Kidney epithelial cell (primary cell): ENCODE data around the gene LCAT. TPM values are rescaled to one million over a fixed set of nuclear protein-coding genes. Genes with fewer than 3 reads are reported as not detected.
A peak's percentile ranks its signal among the peaks of the same experiment; 100 is the strongest.

Source experiments
- DNase-seq: peaks from one replicate; pipeline ENCODE4 v3.0.0-alpha.2; 2010; ENCODE audit warnings: low read depth
- H3K27me3 ChIP-seq: 2 replicates; pipeline ENCODE4 v1.6.0; 2011; ENCODE audit warnings: low read length; ENCODE audit not compliant: control insufficient read depth, insufficient read depth
- H3K36me3 ChIP-seq: 2 replicates; pipeline ENCODE4 v1.5.1; 2011; ENCODE audit warnings: low read length; ENCODE audit not compliant: control insufficient read depth, insufficient read depth
- H3K4me3 ChIP-seq: 2 replicates; pipeline ENCODE4 v1.5.1; 2011; ENCODE audit warnings: low read depth, mild to moderate bottlenecking, control low read depth, low read length
- total RNA-seq: library from RNA; depleted of rRNA; stranded (reverse); fragments of >200 nt; gene quantifications from 2 replicates; pipeline ENCODE4 v1.2.3, GENCODE V29; 2015
- TF ChIP-seq, protein P1 (sequence below): IDR thresholded peaks from 2 replicates; pipeline ENCODE4 v1.5.1; 2011; ENCODE audit warnings: mild to moderate bottlenecking, moderate library complexity, low read length, control low read depth, inconsistent platforms; ENCODE audit not compliant: insufficient read depth, poor library complexity, severe bottlenecking

The LCAT gene
- total RNA-seq, 1 donor from 2014 or later: 3.7 TPM

DNA sequence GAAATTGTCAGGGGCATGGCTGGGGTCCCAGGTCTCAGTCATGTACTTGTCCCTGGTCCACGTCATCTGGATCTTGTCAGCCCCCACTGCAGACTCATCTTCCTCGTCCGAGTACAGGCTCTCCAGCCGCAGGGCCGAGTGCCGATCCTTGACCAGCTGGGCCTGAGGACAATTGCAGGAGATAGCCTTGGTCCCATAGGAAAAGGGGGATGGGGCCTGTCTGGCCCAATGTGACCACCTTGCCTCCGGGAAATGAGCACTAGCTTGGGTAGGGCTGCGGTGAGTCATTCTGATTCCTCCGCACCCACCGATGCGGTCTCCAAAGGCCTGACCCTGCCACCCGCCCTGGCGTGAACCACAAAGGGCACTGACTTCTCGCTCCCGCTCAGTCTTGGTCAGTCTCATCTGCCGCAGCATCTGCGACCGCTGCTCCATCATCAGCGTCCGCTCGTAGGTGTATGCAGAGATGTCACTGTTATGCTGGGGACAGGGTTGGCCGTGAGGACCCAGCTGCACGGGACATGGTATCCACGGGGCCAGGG is 1.5 kb upstream of the LCAT start:
- TF ChIP-seq, protein P1, sequence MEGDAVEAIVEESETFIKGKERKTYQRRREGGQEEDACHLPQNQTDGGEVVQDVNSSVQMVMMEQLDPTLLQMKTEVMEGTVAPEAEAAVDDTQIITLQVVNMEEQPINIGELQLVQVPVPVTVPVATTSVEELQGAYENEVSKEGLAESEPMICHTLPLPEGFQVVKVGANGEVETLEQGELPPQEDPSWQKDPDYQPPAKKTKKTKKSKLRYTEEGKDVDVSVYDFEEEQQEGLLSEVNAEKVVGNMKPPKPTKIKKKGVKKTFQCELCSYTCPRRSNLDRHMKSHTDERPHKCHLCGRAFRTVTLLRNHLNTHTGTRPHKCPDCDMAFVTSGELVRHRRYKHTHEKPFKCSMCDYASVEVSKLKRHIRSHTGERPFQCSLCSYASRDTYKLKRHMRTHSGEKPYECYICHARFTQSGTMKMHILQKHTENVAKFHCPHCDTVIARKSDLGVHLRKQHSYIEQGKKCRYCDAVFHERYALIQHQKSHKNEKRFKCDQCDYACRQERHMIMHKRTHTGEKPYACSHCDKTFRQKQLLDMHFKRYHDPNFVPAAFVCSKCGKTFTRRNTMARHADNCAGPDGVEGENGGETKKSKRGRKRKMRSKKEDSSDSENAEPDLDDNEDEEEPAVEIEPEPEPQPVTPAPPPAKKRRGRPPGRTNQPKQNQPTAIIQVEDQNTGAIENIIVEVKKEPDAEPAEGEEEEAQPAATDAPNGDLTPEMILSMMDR: no peak
- Histone ChIP-seq H3K27me3 (no peaks in the 10 kb centered on the region), H3K36me3 (peaks cover 1% of the 10 kb centered on the region), H3K4me3 (no peak overlapping the region)
- no peak for DNase-seq

DNA sequence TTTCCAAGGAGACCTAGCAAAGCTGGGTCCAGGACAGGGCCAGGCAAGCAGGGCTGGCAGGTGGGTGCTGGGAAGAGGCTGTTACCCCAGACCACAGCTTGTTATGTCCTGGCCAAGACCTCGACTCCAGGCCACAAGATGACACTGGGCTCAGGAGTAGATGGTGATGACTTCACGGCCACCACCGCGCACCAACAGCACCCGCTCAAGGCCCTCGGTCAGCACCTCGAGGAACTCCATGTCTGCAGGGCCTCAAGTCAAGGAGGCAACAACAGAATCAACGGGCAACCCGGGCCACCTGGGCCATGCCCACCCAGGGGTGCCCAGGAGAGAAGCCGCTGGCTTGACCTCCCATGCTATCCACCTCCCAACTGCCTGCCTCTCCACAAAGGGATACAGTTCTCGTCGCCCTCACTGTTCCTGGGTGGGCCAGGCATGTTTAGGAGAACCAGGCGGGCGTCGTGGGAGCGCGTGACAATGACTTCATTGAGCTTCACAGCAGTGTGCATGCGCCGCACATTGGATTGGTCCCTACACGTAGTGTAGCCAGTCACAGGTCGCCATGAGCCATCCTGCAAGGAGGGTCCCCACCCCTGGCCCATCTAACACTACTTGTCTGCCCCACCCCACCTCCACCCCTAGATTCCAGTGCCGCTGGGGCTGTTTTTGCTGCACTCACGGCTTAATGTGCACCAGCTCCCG is 921 bp upstream of the LCAT start:
- Histone ChIP-seq H3K27me3 (no peaks in the 10 kb centered on the region), H3K4me3 (no peak overlapping the region), H3K36me3 (peaks cover 1% of the 10 kb centered on the region)
- no peak for DNase-seq
- TF ChIP-seq, protein P1: no peak

DNA sequence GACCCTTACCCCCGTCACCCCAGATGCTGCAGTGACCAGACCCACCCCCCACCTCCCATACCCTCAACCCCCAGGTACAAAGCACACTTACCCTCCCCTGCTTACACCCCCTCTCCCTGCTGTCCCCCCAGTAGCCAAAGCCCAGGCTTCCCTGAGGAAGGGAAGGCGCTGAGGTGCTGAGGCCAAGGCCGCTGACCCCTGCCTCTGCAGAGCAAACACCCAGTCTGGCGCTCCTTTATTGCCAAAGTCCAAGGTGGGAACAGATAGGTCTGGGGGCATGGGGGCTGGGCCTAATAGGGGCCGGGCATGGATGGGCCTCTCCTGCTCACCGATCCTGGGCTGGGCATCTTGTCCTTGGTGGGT is 683 bp downstream of the LCAT start:
- Histone ChIP-seq H3K4me3 (no peak overlapping the region), H3K36me3 (peaks cover 1% of the 10 kb centered on the region), H3K27me3 (no peaks in the 10 kb centered on the region)
- no peak for DNase-seq
- TF ChIP-seq, protein P1: no peak

DNA sequence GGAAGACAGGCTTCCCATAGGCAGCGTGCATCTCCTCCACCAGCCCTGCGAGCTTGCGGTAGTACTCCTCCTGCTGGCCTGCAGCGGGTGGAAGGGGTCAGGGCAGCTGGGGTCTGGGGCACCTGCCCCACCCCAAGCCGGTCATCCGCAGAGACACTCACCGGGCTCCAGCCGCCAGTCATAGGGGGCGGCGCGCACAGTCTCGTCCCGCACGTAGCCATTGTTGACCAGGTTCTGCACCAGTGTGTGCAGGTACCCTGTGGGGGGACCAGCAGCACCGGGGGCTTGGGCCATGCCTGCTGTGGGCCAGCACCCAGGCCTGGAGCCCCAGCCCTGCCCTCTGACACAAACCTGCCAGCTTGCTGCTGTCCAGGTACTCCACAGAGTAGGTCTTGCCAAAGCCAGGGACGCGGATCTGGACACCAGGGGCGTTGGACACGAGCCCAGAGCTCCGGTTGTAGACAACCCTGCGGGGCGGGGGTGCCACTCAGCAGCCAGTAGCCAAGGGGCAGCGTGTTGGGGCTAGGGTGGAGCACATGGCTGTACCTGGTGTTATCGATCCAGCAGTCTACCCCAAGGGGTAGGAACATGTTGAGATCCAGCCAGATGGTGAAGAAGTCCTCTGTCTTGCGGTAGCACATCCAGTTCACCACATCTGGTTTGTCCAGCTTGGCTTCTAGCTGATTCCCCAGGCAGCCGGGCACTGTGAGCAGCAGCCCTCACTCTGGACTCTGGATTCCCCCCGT is 1.2 kb downstream of the LCAT start:
- Histone ChIP-seq H3K4me3 (no peak overlapping the region), H3K36me3 (peaks cover 1% of the 10 kb centered on the region), H3K27me3 (no peaks in the 10 kb centered on the region)
- TF ChIP-seq, protein P1: no peak
- no peak for DNase-seq

DNA sequence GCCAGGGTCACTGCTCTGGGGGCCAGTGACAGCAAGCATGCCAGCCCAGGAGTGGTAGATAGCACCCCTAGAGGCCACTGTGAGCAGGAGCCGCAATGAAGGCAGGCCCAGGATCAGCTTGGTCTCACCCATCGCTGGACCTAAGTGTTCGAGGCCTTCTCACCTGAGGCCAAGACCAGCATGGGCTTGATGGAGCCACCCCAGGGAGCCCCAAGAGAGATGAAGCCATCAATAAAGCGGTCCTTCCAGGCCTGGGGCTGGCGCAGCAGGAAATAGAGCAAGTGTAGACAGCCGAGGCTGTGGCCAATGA is 1.8 kb downstream of the LCAT start:
- Histone ChIP-seq H3K4me3 (no peak overlapping the region), H3K27me3 (no peaks in the 10 kb centered on the region), H3K36me3 (peaks cover 1% of the 10 kb centered on the region)
- TF ChIP-seq, protein P1: peak; percentile 70
- DNase-seq: no peak
